ENCODE data around the gene ZNF417. TPM values are rescaled to one million over a fixed set of nuclear protein-coding genes. Genes with fewer than 3 reads are reported as not detected.
"Not testable (repeated sequence)": the region's sequence is repeated elsewhere in the genome, so short reads cannot be mapped to it uniquely, and the experiment has no call there.

The ZNF417 gene
- total RNA-seq, 3 donors from 2014 or later (not counting 1 experiment from before 2014, with no cell fraction given), result 32.1 to 46.7 (median 36.4) TPM

- Mint-ChIP-seq H3K4me1 (peaks cover 22 to 28% of the 10 kb centered on the region in 2 donors), H3K9me3 (no peaks in the 10 kb centered on the region), H3K27me3 (ENCODE audit: low read depth in 2 of 2) (no peaks in the 10 kb centered on the region), H3K4me3 (no peak overlapping the region), H3K36me3 (peaks cover 11% of the 10 kb centered on the region), H3K27ac (no peak overlapping the region)
- Histone ChIP-seq H3K27ac (ENCODE audit: low read length) (no peak overlapping the region), H3K36me3 (ENCODE audit: control insufficient read depth, insufficient read depth, low read length) (peaks cover 2% of the 10 kb centered on the region), H3K9me3 (ENCODE audit: control insufficient read depth, insufficient read depth, low read length) (peaks cover 8% of the 10 kb centered on the region), H3K4me1 (ENCODE audit: control insufficient read depth, insufficient read depth, low read length) (peaks cover 21% of the 10 kb centered on the region), H3K27me3 (ENCODE audit: control insufficient read depth, insufficient read depth, low read length) (no peaks in the 10 kb centered on the region), H3K4me3 (ENCODE audit: low read length) (no peak overlapping the region)
- ATAC-seq (no peak), DNase-seq (no peak)
- intact Hi-C loops (cut with micrococcal nuclease), result no loop called here
- no peak for TF ChIP-seq CTCF (IDR thresholded peaks at IDR 0.05)
- 93% methylated on average over 2 of the region's 3 CpGs for WGBS (ENCODE audit: insufficient coverage)
Measured at GRCh38 chr19:57886046-57886445, 30.3 kb downstream of the ZNF417 start.

GRCh38 chr19:57873883-57874799 lies 42.3 kb downstream of the ZNF417 start:
- H3K4me1 ChIP-seq (ENCODE audit: control insufficient read depth, insufficient read depth, low read length); ATAC-seq; H3K27me3 Mint-ChIP-seq (ENCODE audit: low read depth in 2 of 2); H3K27ac Mint-ChIP-seq; H3K27me3 ChIP-seq (ENCODE audit: control insufficient read depth, insufficient read depth, low read length); intact Hi-C loops (cut with micrococcal nuclease); H3K4me3 Mint-ChIP-seq; DNase-seq; H3K4me1 Mint-ChIP-seq; H3K27ac ChIP-seq (ENCODE audit: low read length); H3K4me3 ChIP-seq (ENCODE audit: low read length): not testable (repeated sequence)
- H3K36me3 Mint-ChIP-seq, result peaks cover 54% of the 10 kb centered on the region
- Histone ChIP-seq H3K36me3 (ENCODE audit: control insufficient read depth, insufficient read depth, low read length) (peaks cover 13% of the 10 kb centered on the region), H3K9me3 (ENCODE audit: control insufficient read depth, insufficient read depth, low read length) (peaks cover 60% of the 10 kb centered on the region)
- peaks cover 9 to 11% of the 10 kb centered on the region in 2 donors for H3K9me3 Mint-ChIP-seq
- WGBS (ENCODE audit: insufficient coverage), result 97% methylated on average over 6 of the region's 8 CpGs

GRCh38 chr19:57872450-57872849 lies 43.9 kb downstream of the ZNF417 start:
- no peak overlapping the region for H3K4me3 Mint-ChIP-seq
- H3K4me1 ChIP-seq (ENCODE audit: control insufficient read depth, insufficient read depth, low read length), result no peaks in the 10 kb centered on the region
- intact Hi-C loops (cut with micrococcal nuclease), result no loop called here

More at GRCh38 chr19:57872450-57872849, 43.9 kb downstream of the ZNF417 start:
- no peaks in the 10 kb centered on the region for H3K27me3 Mint-ChIP-seq (ENCODE audit: low read depth in 2 of 2)
- ATAC-seq, result no peak
- TF ChIP-seq CTCF (IDR thresholded peaks at IDR 0.05), result no peak
- Histone ChIP-seq H3K9me3 (ENCODE audit: control insufficient read depth, insufficient read depth, low read length) (peaks cover 67% of the 10 kb centered on the region), H3K27me3 (ENCODE audit: control insufficient read depth, insufficient read depth, low read length) (no peaks in the 10 kb centered on the region), H3K4me3 (ENCODE audit: low read length) (no peak overlapping the region), H3K36me3 (ENCODE audit: control insufficient read depth, insufficient read depth, low read length) (peaks cover 16% of the 10 kb centered on the region), H3K27ac (ENCODE audit: low read length) (no peak overlapping the region)
- no peak for DNase-seq
- H3K9me3 Mint-ChIP-seq, result peaks cover 7 to 11% of the 10 kb centered on the region in 2 donors
- peaks cover 0 to 4% of the 10 kb centered on the region in 2 donors for H3K4me1 Mint-ChIP-seq
- peaks cover 43% of the 10 kb centered on the region for H3K36me3 Mint-ChIP-seq
- no peak overlapping the region for H3K27ac Mint-ChIP-seq
